ENCODE results near the gene ARAP2.

Gene ARAP2

GRCh38 chr4:36280555-36280954, 36.2 kb upstream of the ARAP2 start:
- Histone ChIP-seq H3K27me3 (ENCODE audit: control insufficient read depth in 1 of 2, insufficient read depth in 2 of 2, low read length in 2 of 2) (no peaks in the 10 kb centered on the region), H3K4me1 (ENCODE audit: control insufficient read depth, insufficient read depth, low read length) (no peaks in the 10 kb centered on the region), H3K27ac (ENCODE audit: low read length) (no peak overlapping the region), H3K36me3 (ENCODE audit: control insufficient read depth in 2 of 2, insufficient read depth in 2 of 2, low read length in 2 of 2) (no peaks in the 10 kb centered on the region), H3K4me3 (ENCODE audit: low read length in 2 of 2) (no peak overlapping the region), H3K9ac (ENCODE audit: low read length in 2 of 2) (no peak overlapping the region), H3K9me3 (ENCODE audit: control insufficient read depth in 2 of 2, low read length in 2 of 2) (no peaks in the 10 kb centered on the region)

GRCh38 chr4:36278789-36279188, 34.5 kb upstream of the ARAP2 start:
- no peaks in the 10 kb centered on the region for H3K36me3 ChIP-seq (ENCODE audit: control insufficient read depth in 2 of 2, insufficient read depth in 2 of 2, low read length in 2 of 2)
- H3K4me3 ChIP-seq (ENCODE audit: low read length in 2 of 2) = no peak overlapping the region
- no peaks in the 10 kb centered on the region for H3K9me3 ChIP-seq (ENCODE audit: control insufficient read depth in 2 of 2, low read length in 2 of 2)
- no peaks in the 10 kb centered on the region for H3K4me1 ChIP-seq (ENCODE audit: control insufficient read depth, insufficient read depth, low read length)
- no peaks in the 10 kb centered on the region for H3K27me3 ChIP-seq (ENCODE audit: control insufficient read depth in 1 of 2, insufficient read depth in 2 of 2, low read length in 2 of 2)
- no peak overlapping the region for H3K9ac ChIP-seq (ENCODE audit: low read length in 2 of 2)
- H3K27ac ChIP-seq (ENCODE audit: low read length) = no peak overlapping the region

- no peaks in the 10 kb centered on the region for H3K4me1 ChIP-seq (ENCODE audit: control insufficient read depth, insufficient read depth, low read length)
- H3K9ac ChIP-seq (ENCODE audit: low read length in 2 of 2) = no peak overlapping the region
- H3K9me3 ChIP-seq (ENCODE audit: control insufficient read depth in 2 of 2, low read length in 2 of 2) = no peaks in the 10 kb centered on the region
- no peak overlapping the region for H3K27ac ChIP-seq (ENCODE audit: low read length)
- no peak overlapping the region for H3K4me3 ChIP-seq (ENCODE audit: low read length in 2 of 2)
- no peaks in the 10 kb centered on the region for H3K36me3 ChIP-seq (ENCODE audit: control insufficient read depth in 2 of 2, insufficient read depth in 2 of 2, low read length in 2 of 2)
- H3K27me3 ChIP-seq (ENCODE audit: control insufficient read depth in 1 of 2, insufficient read depth in 2 of 2, low read length in 2 of 2) = no peaks in the 10 kb centered on the region
These were observed 33.2 kb upstream of the ARAP2 start for GRCh38 chr4:36277533-36277932.

GRCh38 chr4:36274158-36274557, 29.8 kb upstream of the ARAP2 start:
- Histone ChIP-seq H3K9me3 (ENCODE audit: control insufficient read depth in 2 of 2, low read length in 2 of 2) (no peaks in the 10 kb centered on the region), H3K4me1 (ENCODE audit: control insufficient read depth, insufficient read depth, low read length) (no peaks in the 10 kb centered on the region), H3K27ac (ENCODE audit: low read length) (no peak overlapping the region), H3K4me3 (ENCODE audit: low read length in 2 of 2) (no peak overlapping the region), H3K36me3 (ENCODE audit: control insufficient read depth in 2 of 2, insufficient read depth in 2 of 2, low read length in 2 of 2) (no peaks in the 10 kb centered on the region), H3K27me3 (ENCODE audit: control insufficient read depth in 1 of 2, insufficient read depth in 2 of 2, low read length in 2 of 2) (no peaks in the 10 kb centered on the region), H3K9ac (ENCODE audit: low read length in 2 of 2) (no peak overlapping the region)

GRCh38 chr4:36273276-36273675, 29.0 kb upstream of the ARAP2 start:
- no peak overlapping the region for H3K4me3 ChIP-seq (ENCODE audit: low read length in 2 of 2)
- no peak overlapping the region for H3K27ac ChIP-seq (ENCODE audit: low read length)
- H3K4me1 ChIP-seq (ENCODE audit: control insufficient read depth, insufficient read depth, low read length) = no peaks in the 10 kb centered on the region
- H3K9ac ChIP-seq (ENCODE audit: low read length in 2 of 2) = no peak overlapping the region
- H3K9me3 ChIP-seq (ENCODE audit: control insufficient read depth in 2 of 2, low read length in 2 of 2) = no peaks in the 10 kb centered on the region
- H3K27me3 ChIP-seq (ENCODE audit: control insufficient read depth in 1 of 2, insufficient read depth in 2 of 2, low read length in 2 of 2) = no peaks in the 10 kb centered on the region
- no peaks in the 10 kb centered on the region for H3K36me3 ChIP-seq (ENCODE audit: control insufficient read depth in 2 of 2, insufficient read depth in 2 of 2, low read length in 2 of 2)

- Histone ChIP-seq H3K4me3 (ENCODE audit: low read length in 2 of 2) (no peak overlapping the region), H3K9me3 (ENCODE audit: control insufficient read depth in 2 of 2, low read length in 2 of 2) (no peaks in the 10 kb centered on the region), H3K27me3 (ENCODE audit: control insufficient read depth in 1 of 2, insufficient read depth in 2 of 2, low read length in 2 of 2) (no peaks in the 10 kb centered on the region), H3K36me3 (ENCODE audit: control insufficient read depth in 2 of 2, insufficient read depth in 2 of 2, low read length in 2 of 2) (no peaks in the 10 kb centered on the region), H3K4me1 (ENCODE audit: control insufficient read depth, insufficient read depth, low read length) (no peaks in the 10 kb centered on the region), H3K27ac (ENCODE audit: low read length) (no peak overlapping the region), H3K9ac (ENCODE audit: low read length in 2 of 2) (no peak overlapping the region)
These were observed 25.3 kb upstream of the ARAP2 start for GRCh38 chr4:36269533-36270173.

GRCh38 chr4:36269101-36269500, 24.8 kb upstream of the ARAP2 start:
- no peak overlapping the region for H3K27ac ChIP-seq (ENCODE audit: low read length)
- no peak overlapping the region for H3K4me3 ChIP-seq (ENCODE audit: low read length in 2 of 2)
- H3K9ac ChIP-seq (ENCODE audit: low read length in 2 of 2) = no peak overlapping the region
- no peaks in the 10 kb centered on the region for H3K9me3 ChIP-seq (ENCODE audit: control insufficient read depth in 2 of 2, low read length in 2 of 2)
- H3K27me3 ChIP-seq (ENCODE audit: control insufficient read depth in 1 of 2, insufficient read depth in 2 of 2, low read length in 2 of 2) = no peaks in the 10 kb centered on the region
- H3K36me3 ChIP-seq (ENCODE audit: control insufficient read depth in 2 of 2, insufficient read depth in 2 of 2, low read length in 2 of 2) = no peaks in the 10 kb centered on the region
- H3K4me1 ChIP-seq (ENCODE audit: control insufficient read depth, insufficient read depth, low read length) = no peaks in the 10 kb centered on the region

- Histone ChIP-seq H3K9ac (ENCODE audit: low read length in 2 of 2) (no peak overlapping the region), H3K4me1 (ENCODE audit: control insufficient read depth, insufficient read depth, low read length) (no peaks in the 10 kb centered on the region), H3K36me3 (ENCODE audit: control insufficient read depth in 2 of 2, insufficient read depth in 2 of 2, low read length in 2 of 2) (no peaks in the 10 kb centered on the region), H3K27ac (ENCODE audit: low read length) (no peak overlapping the region), H3K27me3 (ENCODE audit: control insufficient read depth in 1 of 2, insufficient read depth in 2 of 2, low read length in 2 of 2) (no peaks in the 10 kb centered on the region), H3K9me3 (ENCODE audit: control insufficient read depth in 2 of 2, low read length in 2 of 2) (no peaks in the 10 kb centered on the region), H3K4me3 (ENCODE audit: low read length in 2 of 2) (no peak overlapping the region)
These were observed 23.4 kb upstream of the ARAP2 start for GRCh38 chr4:36267486-36268268.

- H3K36me3 ChIP-seq (ENCODE audit: control insufficient read depth in 2 of 2, insufficient read depth in 2 of 2, low read length in 2 of 2) = no peaks in the 10 kb centered on the region
- no peak overlapping the region for H3K27ac ChIP-seq (ENCODE audit: low read length)
These were observed 20.0 kb upstream of the ARAP2 start for GRCh38 chr4:36264207-36264826.

GRCh38 chr4:36260731-36261130, 16.4 kb upstream of the ARAP2 start:
- no peak overlapping the region for H3K27ac ChIP-seq (ENCODE audit: low read length)
- no peak overlapping the region for H3K4me3 ChIP-seq (ENCODE audit: low read length in 2 of 2)
- H3K27me3 ChIP-seq (ENCODE audit: control insufficient read depth in 1 of 2, insufficient read depth in 2 of 2, low read length in 2 of 2) = no peaks in the 10 kb centered on the region
- H3K36me3 ChIP-seq (ENCODE audit: control insufficient read depth in 2 of 2, insufficient read depth in 2 of 2, low read length in 2 of 2) = no peaks in the 10 kb centered on the region
- H3K4me1 ChIP-seq (ENCODE audit: control insufficient read depth, insufficient read depth, low read length) = no peaks in the 10 kb centered on the region
- no peak overlapping the region for H3K9ac ChIP-seq (ENCODE audit: low read length in 2 of 2)
- no peaks in the 10 kb centered on the region for H3K9me3 ChIP-seq (ENCODE audit: control insufficient read depth in 2 of 2, low read length in 2 of 2)

More at GRCh38 chr4:36264207-36264826, 20.0 kb upstream of the ARAP2 start:
- H3K4me3 ChIP-seq (ENCODE audit: low read length in 2 of 2) = no peak overlapping the region
- no peak overlapping the region for H3K9ac ChIP-seq (ENCODE audit: low read length in 2 of 2)
- no peaks in the 10 kb centered on the region for H3K4me1 ChIP-seq (ENCODE audit: control insufficient read depth, insufficient read depth, low read length)
- H3K27me3 ChIP-seq (ENCODE audit: control insufficient read depth in 1 of 2, insufficient read depth in 2 of 2, low read length in 2 of 2) = no peaks in the 10 kb centered on the region
- no peaks in the 10 kb centered on the region for H3K9me3 ChIP-seq (ENCODE audit: control insufficient read depth in 2 of 2, low read length in 2 of 2)

Measured in stomach smooth muscle (tissue), 2 donors.